Mesendoderm (in vitro differentiated cells): ENCODE measurements around the gene RRP1.

Experiments used
- DNase-seq: peaks from one replicate; pipeline ENCODE4 v3.0.0; 2013
- H2AK5ac ChIP-seq: 2 replicates; pipeline ENCODE4 v1.6.1; 2013; ENCODE audit warnings: low read length, inconsistent platforms
- H2BK120ac ChIP-seq: 2 replicates; pipeline ENCODE4 v1.6.1; 2013; ENCODE audit warnings: low read depth, mild to moderate bottlenecking, low read length, moderate library complexity, mixed read lengths
- H2BK15ac ChIP-seq: replicated peaks from 2 replicates; pipeline ENCODE4 v1.6.1; 2013; ENCODE audit warnings: low read depth, mild to moderate bottlenecking, moderate library complexity
- H2BK5ac ChIP-seq: 2 replicates; pipeline ENCODE4 v1.6.1; 2013; ENCODE audit warnings: low read length, inconsistent platforms
- H3K18ac ChIP-seq: 2 replicates; pipeline ENCODE4 v1.6.1; 2013; ENCODE audit warnings: mild to moderate bottlenecking, low read length, mixed read lengths
- H3K23ac ChIP-seq: one replicate; pipeline ENCODE4 v1.6.1; 2013; ENCODE audit warnings: low read length
- H3K27ac ChIP-seq: 2 replicates; pipeline ENCODE4 v1.5.1; 2013; ENCODE audit warnings: low read depth, mild to moderate bottlenecking, inconsistent platforms, low read length, moderate library complexity
- H3K27me3 ChIP-seq: 2 replicates; pipeline ENCODE4 v1.6.1; 2013; ENCODE audit warnings: low read length, control low read depth, mild to moderate bottlenecking, inconsistent platforms; ENCODE audit not compliant: insufficient read depth, poor library complexity
- H3K36me3 ChIP-seq: 2 replicates; pipeline ENCODE4 v1.6.1; 2013; ENCODE audit warnings: low read length, inconsistent platforms; ENCODE audit not compliant: control insufficient read depth, insufficient read depth
- H3K4ac ChIP-seq: one replicate; pipeline ENCODE4 v1.6.1; 2013; ENCODE audit warnings: low read depth, mild to moderate bottlenecking, low read length, moderate library complexity
- H3K4me1 ChIP-seq: 2 replicates; pipeline ENCODE4 v1.6.1; 2013; ENCODE audit warnings: low read depth, low read length, inconsistent platforms; ENCODE audit not compliant: control insufficient read depth
- H3K4me2 ChIP-seq: 2 replicates; pipeline ENCODE4 v1.6.1; 2013; ENCODE audit warnings: low read length
- H3K4me3 ChIP-seq: 2 replicates; pipeline ENCODE4 v1.5.1; 2013; ENCODE audit warnings: mild to moderate bottlenecking, low read length
- H3K56ac ChIP-seq: one replicate; pipeline ENCODE4 v1.6.1; 2013; ENCODE audit warnings: low read length
- H3K79me1 ChIP-seq: 2 replicates; pipeline ENCODE4 v1.6.1; 2013; ENCODE audit warnings: low read length, inconsistent platforms
- H3K79me2 ChIP-seq: 2 replicates; pipeline ENCODE4 v1.6.1; 2013; ENCODE audit warnings: mild to moderate bottlenecking, low read length; ENCODE audit not compliant: control insufficient read depth, insufficient read depth
- H3K9ac ChIP-seq: 2 replicates; pipeline ENCODE4 v1.6.1; 2013; ENCODE audit warnings: low read length, inconsistent platforms
- H4K5ac ChIP-seq: one replicate; pipeline ENCODE4 v1.6.1; 2013; ENCODE audit warnings: low read length
- H4K8ac ChIP-seq: one replicate; pipeline ENCODE4 v1.6.1; 2013; ENCODE audit warnings: low read depth, mild to moderate bottlenecking, control low read depth, low read length, moderate library complexity
- WGBS: extraction: QIAGEN DNeasy Blood & Tissue Kit; methylation state at CpG from one replicate; pipeline ENCODE4 v1.1.7; 2013; ENCODE audit warnings: low lambda C conversion rate, missing lambda C conversion rate; ENCODE audit not compliant: insufficient coverage; ENCODE audit errors: extremely low coverage; 5-methylcytosine and 5-hydroxymethylcytosine counted together

RRP1 gene

DNA sequence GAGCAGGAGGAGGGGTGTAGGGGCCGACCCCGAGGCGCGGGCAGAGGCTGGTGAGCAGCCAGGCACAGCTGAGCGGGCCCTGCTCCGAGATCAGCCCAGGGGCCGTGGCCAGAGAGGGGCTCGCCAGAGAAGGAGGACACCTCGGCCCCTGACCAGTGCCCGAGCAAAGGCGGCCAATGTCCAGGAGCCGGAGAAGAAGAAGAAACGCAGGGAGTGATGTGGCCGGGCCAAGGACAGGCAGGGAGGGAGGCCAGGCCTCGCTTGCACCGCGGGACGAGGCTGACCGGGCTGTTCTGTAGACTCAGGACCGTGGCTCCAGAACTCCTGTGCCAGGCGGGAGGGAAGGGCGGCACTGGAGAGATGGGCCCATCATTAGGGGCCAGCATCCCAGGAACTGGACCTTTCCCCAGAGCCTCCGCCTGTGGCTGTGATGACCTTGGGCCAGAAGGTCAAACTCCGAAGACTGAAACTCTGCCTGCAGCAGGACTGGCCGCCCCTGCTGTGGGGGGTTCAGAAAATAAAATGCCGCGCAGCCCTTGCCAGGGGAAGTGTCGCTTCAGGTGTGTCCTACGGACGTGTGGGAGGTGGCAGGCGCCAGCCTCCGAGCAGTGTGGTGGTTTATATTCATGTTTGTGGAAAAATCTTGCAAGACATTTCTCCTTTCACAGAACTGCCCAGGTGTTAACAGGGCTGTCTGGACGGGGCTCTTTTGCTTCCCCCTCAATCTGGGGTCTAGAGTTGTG is 14.4 kb downstream of the RRP1 start:
- Histone ChIP-seq H3K79me2 (no peaks in the 10 kb centered on the region), H4K8ac (no peak overlapping the region), H3K27ac (no peak overlapping the region), H4K5ac (no peak overlapping the region), H3K56ac (no peak overlapping the region), H3K4me2 (no peak overlapping the region), H3K4me1 (no peaks in the 10 kb centered on the region), H3K36me3 (peaks cover 17% of the 10 kb centered on the region), H2BK15ac (no peak overlapping the region), H3K4ac (no peak overlapping the region), H3K4me3 (no peak overlapping the region), H3K79me1 (no peaks in the 10 kb centered on the region), H3K23ac (no peak overlapping the region), H3K27me3 (no peaks in the 10 kb centered on the region), H2BK120ac (no peak overlapping the region), H2AK5ac (no peak overlapping the region), H2BK5ac (no peak overlapping the region), H3K18ac (no peak overlapping the region), H3K9ac (no peak overlapping the region)
- no CpG with 5 or more reads among the region's 33 CpGs for WGBS
- no peak for DNase-seq

GRCh38 chr21:43805275-43805800 is 16.0 kb downstream of the RRP1 start:
- Histone ChIP-seq H3K27ac (no peak overlapping the region), H3K4me2 (no peak overlapping the region), H3K9ac (no peak overlapping the region), H3K4me1 (no peaks in the 10 kb centered on the region), H3K18ac (no peak overlapping the region), H3K23ac (no peak overlapping the region), H3K4ac (no peak overlapping the region), H3K36me3 (peaks cover 13% of the 10 kb centered on the region), H2BK120ac (no peak overlapping the region), H3K79me1 (no peaks in the 10 kb centered on the region), H2BK5ac (no peak overlapping the region), H3K79me2 (no peaks in the 10 kb centered on the region), H3K27me3 (no peaks in the 10 kb centered on the region), H3K56ac (no peak overlapping the region), H4K8ac (no peak overlapping the region), H2BK15ac (no peak overlapping the region), H2AK5ac (no peak overlapping the region), H3K4me3 (no peak overlapping the region), H4K5ac (no peak overlapping the region)
- no CpG with 5 or more reads among the region's 14 CpGs for WGBS
- DNase-seq = no peak

GRCh38 chr21:43806017-43806710 is 16.8 kb downstream of the RRP1 start:
- Histone ChIP-seq H3K56ac (no peak overlapping the region), H3K36me3 (peaks cover 11% of the 10 kb centered on the region), H3K27me3 (no peaks in the 10 kb centered on the region), H4K8ac (no peak overlapping the region), H3K9ac (no peak overlapping the region), H3K23ac (no peak overlapping the region), H2BK15ac (no peak overlapping the region), H3K4ac (no peak overlapping the region), H2AK5ac (no peak overlapping the region), H3K4me2 (no peak overlapping the region), H3K4me1 (no peaks in the 10 kb centered on the region), H3K79me1 (no peaks in the 10 kb centered on the region), H3K27ac (no peak overlapping the region), H2BK5ac (no peak overlapping the region), H4K5ac (no peak overlapping the region), H3K18ac (no peak overlapping the region), H3K79me2 (no peaks in the 10 kb centered on the region), H2BK120ac (no peak overlapping the region), H3K4me3 (no peak overlapping the region)
- no peak for DNase-seq
- WGBS = no CpG with 5 or more reads among the region's 21 CpGs

DNA sequence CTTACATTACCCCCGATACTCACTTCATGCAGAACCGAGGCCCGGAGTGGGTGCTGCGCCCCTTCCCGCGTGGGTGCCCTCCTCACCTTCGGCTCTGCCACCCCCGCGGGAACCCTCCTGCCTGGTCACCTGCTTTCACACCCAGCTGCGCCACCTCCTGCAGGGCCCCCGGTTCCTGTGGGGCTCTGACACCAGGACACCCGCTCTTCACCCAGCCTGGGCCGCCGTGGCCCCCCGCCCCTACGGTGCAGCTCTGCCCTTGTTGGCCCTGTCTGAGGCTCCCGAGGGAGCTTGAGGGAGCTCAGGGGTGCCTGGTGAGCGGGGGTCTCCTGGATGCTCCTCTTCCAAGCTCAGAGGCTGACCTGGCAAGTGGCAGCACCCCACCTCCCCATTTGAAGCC is 19.0 kb downstream of the RRP1 start:
- Histone ChIP-seq H3K79me2 (no peaks in the 10 kb centered on the region), H4K8ac (no peak overlapping the region), H3K36me3 (peaks cover 2% of the 10 kb centered on the region), H3K4me1 (no peaks in the 10 kb centered on the region), H3K9ac (no peak overlapping the region), H3K27me3 (no peaks in the 10 kb centered on the region), H3K4me2 (no peak overlapping the region), H2BK15ac (no peak overlapping the region), H3K23ac (no peak overlapping the region), H2BK120ac (no peak overlapping the region), H3K4me3 (no peak overlapping the region), H4K5ac (no peak overlapping the region), H3K56ac (no peak overlapping the region), H2AK5ac (no peak overlapping the region), H2BK5ac (no peak overlapping the region), H3K79me1 (no peaks in the 10 kb centered on the region), H3K4ac (no peak overlapping the region), H3K27ac (no peak overlapping the region), H3K18ac (no peak overlapping the region)
- WGBS = no CpG with 5 or more reads among the region's 18 CpGs
- no peak for DNase-seq

DNA sequence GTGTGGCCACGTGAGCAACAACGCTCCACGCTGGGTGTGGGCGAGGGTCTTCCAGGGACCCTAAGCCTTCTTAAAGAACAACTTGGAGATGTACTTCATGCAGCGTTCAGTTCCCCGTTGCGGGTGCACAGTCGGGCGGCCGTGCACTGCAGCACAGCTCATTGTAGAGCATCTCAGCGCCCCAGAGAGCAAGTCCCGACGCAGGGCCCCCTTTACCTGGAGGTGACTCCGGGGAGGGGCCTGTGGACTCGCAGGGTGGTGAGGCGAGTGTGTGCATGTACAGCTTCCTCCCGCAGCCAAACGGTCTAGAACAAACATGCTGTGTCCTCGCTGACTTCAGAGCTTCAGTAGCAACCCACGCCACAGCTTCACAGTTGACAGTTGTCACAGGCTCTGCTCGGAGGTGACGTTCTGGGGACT is 19.5 kb downstream of the RRP1 start:
- Histone ChIP-seq H3K9ac (no peak overlapping the region), H3K56ac (no peak overlapping the region), H3K79me1 (no peaks in the 10 kb centered on the region), H3K4ac (no peak overlapping the region), H2AK5ac (no peak overlapping the region), H3K36me3 (peaks cover 2% of the 10 kb centered on the region), H3K23ac (no peak overlapping the region), H4K8ac (no peak overlapping the region), H2BK120ac (no peak overlapping the region), H3K4me1 (no peaks in the 10 kb centered on the region), H2BK15ac (no peak overlapping the region), H3K27ac (no peak overlapping the region), H4K5ac (no peak overlapping the region), H3K27me3 (no peaks in the 10 kb centered on the region), H2BK5ac (no peak overlapping the region), H3K18ac (no peak overlapping the region), H3K79me2 (no peaks in the 10 kb centered on the region), H3K4me3 (no peak overlapping the region), H3K4me2 (no peak overlapping the region)
- DNase-seq = no peak
- WGBS = no CpG with 5 or more reads among the region's 22 CpGs
